ENCODE results near the gene LRMDA. TPM values are rescaled to one million over a fixed set of nuclear protein-coding genes. Genes with fewer than 3 reads are reported as not detected.

The LRMDA gene
- total RNA-seq, 1 donor from 2014 or later: 0.96 TPM

DNA sequence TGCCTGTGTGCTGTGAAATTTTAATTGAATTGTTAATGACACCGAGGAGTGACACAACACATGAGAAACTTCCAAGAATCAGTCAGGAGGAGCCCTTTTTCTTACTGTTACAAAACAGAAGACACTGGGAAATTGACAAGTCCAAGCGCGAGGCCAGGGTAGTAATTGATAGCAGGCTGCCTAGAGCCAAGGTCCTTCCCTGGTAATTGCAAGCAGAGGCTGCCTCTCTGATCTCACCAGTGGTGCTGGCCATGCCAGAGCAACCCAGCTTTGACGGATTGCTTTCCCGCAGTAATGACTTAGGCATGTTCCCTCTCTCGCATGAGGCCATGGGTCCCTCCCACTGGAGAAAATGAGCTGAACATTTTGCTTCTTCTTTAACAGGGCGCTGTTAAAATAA is 111.5 kb downstream of the LRMDA start:
- TF ChIP-seq, protein P1, sequence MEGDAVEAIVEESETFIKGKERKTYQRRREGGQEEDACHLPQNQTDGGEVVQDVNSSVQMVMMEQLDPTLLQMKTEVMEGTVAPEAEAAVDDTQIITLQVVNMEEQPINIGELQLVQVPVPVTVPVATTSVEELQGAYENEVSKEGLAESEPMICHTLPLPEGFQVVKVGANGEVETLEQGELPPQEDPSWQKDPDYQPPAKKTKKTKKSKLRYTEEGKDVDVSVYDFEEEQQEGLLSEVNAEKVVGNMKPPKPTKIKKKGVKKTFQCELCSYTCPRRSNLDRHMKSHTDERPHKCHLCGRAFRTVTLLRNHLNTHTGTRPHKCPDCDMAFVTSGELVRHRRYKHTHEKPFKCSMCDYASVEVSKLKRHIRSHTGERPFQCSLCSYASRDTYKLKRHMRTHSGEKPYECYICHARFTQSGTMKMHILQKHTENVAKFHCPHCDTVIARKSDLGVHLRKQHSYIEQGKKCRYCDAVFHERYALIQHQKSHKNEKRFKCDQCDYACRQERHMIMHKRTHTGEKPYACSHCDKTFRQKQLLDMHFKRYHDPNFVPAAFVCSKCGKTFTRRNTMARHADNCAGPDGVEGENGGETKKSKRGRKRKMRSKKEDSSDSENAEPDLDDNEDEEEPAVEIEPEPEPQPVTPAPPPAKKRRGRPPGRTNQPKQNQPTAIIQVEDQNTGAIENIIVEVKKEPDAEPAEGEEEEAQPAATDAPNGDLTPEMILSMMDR (IDR thresholded peaks at IDR 0.05): no peak
- peak overlapping the region in 1 of 2 donors; percentile 24 for H3K4me3 ChIP-seq
- peak; percentile 12 to 87 for DNase-seq (ENCODE audit: low spot score in 2 of 2)
- intact Hi-C loops (cut with DNase I): loop anchor here (2.0 to 10.0 kb wide), 3 partner anchors 76 to 248 kb away; no protein-coding TSS in a partner anchor
- H3K27me3 ChIP-seq: no peaks in the 10 kb centered on the region
- H3K9me3 ChIP-seq: no peaks in the 10 kb centered on the region
- peak overlapping the region; percentile 41 to 58 for H3K27ac ChIP-seq
- no peaks in the 10 kb centered on the region for H3K36me3 ChIP-seq
- peaks cover 0 to 38% of the 10 kb centered on the region in 2 donors for H3K4me1 ChIP-seq

GRCh38 chr10:75544386-75544785 is 113.0 kb downstream of the LRMDA start:
- no peaks in the 10 kb centered on the region for H3K36me3 ChIP-seq
- no peaks in the 10 kb centered on the region for H3K27me3 ChIP-seq
- no peak overlapping the region for H3K27ac ChIP-seq
- TF ChIP-seq, protein P1 (IDR thresholded peaks at IDR 0.05): no peak
- peak in 1 of 2 donors; percentile 9 for DNase-seq (ENCODE audit: low spot score in 2 of 2)
- peaks cover 0 to 45% of the 10 kb centered on the region in 2 donors for H3K4me1 ChIP-seq
- no peak overlapping the region for H3K4me3 ChIP-seq
- intact Hi-C loops (cut with DNase I): loop anchor here (5.0 to 10.0 kb wide), 2 partner anchors 77 to 250 kb away; no protein-coding TSS in a partner anchor
- no peaks in the 10 kb centered on the region for H3K9me3 ChIP-seq

DNA sequence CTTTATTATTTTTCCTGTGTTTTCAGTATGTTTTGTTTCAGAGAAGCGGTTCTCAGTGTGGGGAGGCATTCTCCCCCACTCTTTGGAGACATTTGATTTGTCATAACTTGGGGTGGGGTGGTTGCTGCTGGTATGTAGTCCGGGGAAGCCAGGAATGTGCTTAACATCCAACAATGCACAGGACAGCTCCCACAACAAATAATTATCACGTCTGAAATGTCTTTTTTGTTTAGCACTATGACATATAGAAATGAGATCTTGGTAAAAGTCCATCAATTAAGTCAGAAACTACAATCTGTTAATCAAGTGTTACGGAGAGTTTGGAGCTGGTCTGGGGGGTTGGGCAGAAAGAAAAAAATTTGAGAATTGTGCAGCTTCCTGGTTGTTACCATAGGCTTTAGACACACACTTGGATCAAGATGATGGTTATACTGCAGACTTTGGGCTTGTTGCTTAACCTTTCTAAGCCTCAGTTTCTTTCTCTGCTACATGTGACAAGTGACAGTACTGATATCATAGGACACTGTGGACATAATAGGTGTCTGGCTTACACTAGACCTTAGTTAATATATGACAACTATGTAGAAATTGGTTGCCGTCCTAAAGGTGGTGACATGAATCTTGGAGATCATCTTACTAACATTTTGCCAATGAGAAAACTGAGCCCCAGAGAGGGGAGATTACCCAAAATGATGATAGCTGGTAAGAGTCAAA is 113.7 kb downstream of the LRMDA start:
- H3K27me3 ChIP-seq: no peaks in the 10 kb centered on the region
- H3K36me3 ChIP-seq: no peaks in the 10 kb centered on the region
- H3K27ac ChIP-seq: no peak overlapping the region
- no peak overlapping the region for H3K4me3 ChIP-seq
- intact Hi-C loops (cut with DNase I): loop anchor here (5.0 to 10.0 kb wide), 3 partner anchors 78 to 250 kb away; no protein-coding TSS in a partner anchor
- TF ChIP-seq, protein P1 (IDR thresholded peaks at IDR 0.05): no peak
- no peaks in the 10 kb centered on the region for H3K9me3 ChIP-seq
- H3K4me1 ChIP-seq: peaks cover 0 to 45% of the 10 kb centered on the region in 2 donors
- DNase-seq (ENCODE audit: low spot score in 2 of 2): no peak

GRCh38 chr10:75546004-75546403 is 114.6 kb downstream of the LRMDA start:
- peaks cover 0 to 43% of the 10 kb centered on the region in 2 donors for H3K4me1 ChIP-seq
- no peak overlapping the region for H3K27ac ChIP-seq
- TF ChIP-seq, protein P1 (IDR thresholded peaks at IDR 0.05): no peak
- no peaks in the 10 kb centered on the region for H3K27me3 ChIP-seq
- no peaks in the 10 kb centered on the region for H3K36me3 ChIP-seq
- no peaks in the 10 kb centered on the region for H3K9me3 ChIP-seq
- intact Hi-C loops (cut with DNase I): loop anchor here (5.0 to 10.0 kb wide), 2 partner anchors 106 to 251 kb away; no protein-coding TSS in a partner anchor
- no peak overlapping the region for H3K4me3 ChIP-seq
- DNase-seq (ENCODE audit: low spot score in 2 of 2): no peak

GRCh38 chr10:75547391-75548298 is 116.2 kb downstream of the LRMDA start:
- no peaks in the 10 kb centered on the region for H3K9me3 ChIP-seq
- peaks cover 0 to 31% of the 10 kb centered on the region in 2 donors for H3K4me1 ChIP-seq
- H3K27me3 ChIP-seq: no peaks in the 10 kb centered on the region
- H3K27ac ChIP-seq: peak overlapping the region; percentile 58 to 68
- TF ChIP-seq, protein P1 (IDR thresholded peaks at IDR 0.05): no peak
- H3K36me3 ChIP-seq: no peaks in the 10 kb centered on the region
- H3K4me3 ChIP-seq: no peak overlapping the region
- no peak for DNase-seq (ENCODE audit: low spot score in 2 of 2)
- intact Hi-C loops (cut with DNase I): loop anchor here (5.0 to 10.0 kb wide), 2 partner anchors 105 to 253 kb away; no protein-coding TSS in a partner anchor

Data from ascending aorta (tissue), 2 donors.